Vagina (tissue), 2 donors: ENCODE data around the gene PRSS21.

Experiments used
- CTCF ChIP-seq, 3 experiments: fragments of 450-650 bp in 2 of 3; fragments of 200-600 bp in 1 of 3; sonication (generic) in 1 of 3; IDR thresholded peaks; one replicate each; pipeline ENCODE4 v1.5.1; 2017 to 2019; ENCODE audit warnings: antibody characterized with exemption in 3 of 3, mild to moderate bottlenecking in 2 of 3, moderate library complexity in 2 of 3
- POLR2AphosphoS5 ChIP-seq, 2 donors: sonication (generic); formaldehyde crosslinking; IDR thresholded peaks; one replicate each; pipeline ENCODE4 v1.9.0; 2017; ENCODE audit warnings: antibody characterized with exemption in 2 of 2, mild to moderate bottlenecking in 2 of 2, low read depth in 1 of 2; ENCODE audit not compliant: insufficient read depth in 1 of 2

- peak in 1 of 3 experiments; percentile 43 for TF ChIP-seq CTCF (IDR thresholded peaks at IDR 0.05)
- no peak for TF ChIP-seq POLR2AphosphoS5 (IDR thresholded peaks at IDR 0.05; ENCODE audit: insufficient read depth in 1 of 2, low read depth in 1 of 2)
Measured at GRCh38 chr16:2842340-2843000, 25.4 kb downstream of the PRSS21 start.
